ENCODE measurements around the gene ZNF740. TPM values are rescaled to one million over a fixed set of nuclear protein-coding genes. Genes with fewer than 3 reads are reported as not detected.

Gene ZNF740
- total RNA-seq, 2 donors from 2014 or later = 44.2 to 49.5 TPM

GRCh38 chr12:53214687-53215455 lies 34.3 kb downstream of the ZNF740 start:
- H3K4me3 Mint-ChIP-seq = no peak overlapping the region
- DNase-seq (no peak), ATAC-seq (replicated peaks in 1 of 2) (no peak)
- peaks cover 76% of the 10 kb centered on the region for H3K4me1 Mint-ChIP-seq (ENCODE audit: low read depth)
- no peak overlapping the region for H3K27ac Mint-ChIP-seq
- H3K27me3 Mint-ChIP-seq (ENCODE audit: low read depth) = no peaks in the 10 kb centered on the region
- H3K9me3 Mint-ChIP-seq = no peaks in the 10 kb centered on the region
- H3K36me3 Mint-ChIP-seq (ENCODE audit: insufficient read depth in 2 of 2) = peaks cover 9 to 14% of the 10 kb centered on the region in 2 donors

GRCh38 chr12:53215497-53215896 lies 35.0 kb downstream of the ZNF740 start:
- no peaks in the 10 kb centered on the region for H3K27me3 Mint-ChIP-seq (ENCODE audit: low read depth)
- H3K4me3 Mint-ChIP-seq = no peak overlapping the region
- peaks cover 76% of the 10 kb centered on the region for H3K4me1 Mint-ChIP-seq (ENCODE audit: low read depth)
- H3K27ac Mint-ChIP-seq = no peak overlapping the region
- ATAC-seq (replicated peaks in 1 of 2) (no peak), DNase-seq (no peak)
- H3K36me3 Mint-ChIP-seq (ENCODE audit: insufficient read depth in 2 of 2) = peaks cover 9 to 14% of the 10 kb centered on the region in 2 donors
- H3K9me3 Mint-ChIP-seq = no peaks in the 10 kb centered on the region

- H3K9me3 Mint-ChIP-seq = no peaks in the 10 kb centered on the region
- peak overlapping the region; percentile 91 to 94 for H3K4me3 Mint-ChIP-seq
- ATAC-seq (replicated peaks in 1 of 2) (peak in 1 of 2 donors; percentile 8), DNase-seq (peak; percentile 70 to 75)
- peaks cover 76% of the 10 kb centered on the region for H3K4me1 Mint-ChIP-seq (ENCODE audit: low read depth)
- H3K36me3 Mint-ChIP-seq (ENCODE audit: insufficient read depth in 2 of 2) = peaks cover 6 to 14% of the 10 kb centered on the region in 2 donors
- peak overlapping the region; percentile 94 for H3K27ac Mint-ChIP-seq
- H3K27me3 Mint-ChIP-seq (ENCODE audit: low read depth) = no peaks in the 10 kb centered on the region
Observed at GRCh38 chr12:53217051-53217930, 36.8 kb downstream of the ZNF740 start.

GRCh38 chr12:53217931-53218307 lies 37.4 kb downstream of the ZNF740 start:
- H3K27me3 Mint-ChIP-seq (ENCODE audit: low read depth) = no peaks in the 10 kb centered on the region
- DNase-seq (peak in 1 of 2 donors; percentile 35), ATAC-seq (replicated peaks in 1 of 2) (no peak)
- peaks cover 77% of the 10 kb centered on the region for H3K4me1 Mint-ChIP-seq (ENCODE audit: low read depth)
- no peaks in the 10 kb centered on the region for H3K9me3 Mint-ChIP-seq
- peak overlapping the region; percentile 94 for H3K27ac Mint-ChIP-seq
- H3K4me3 Mint-ChIP-seq = peak overlapping the region; percentile 91 to 94
- H3K36me3 Mint-ChIP-seq (ENCODE audit: insufficient read depth in 2 of 2) = peaks cover 6 to 14% of the 10 kb centered on the region in 2 donors

GRCh38 chr12:53218551-53219291 lies 38.2 kb downstream of the ZNF740 start:
- Mint-ChIP-seq H3K27me3 (ENCODE audit: low read depth) (no peaks in the 10 kb centered on the region), H3K36me3 (ENCODE audit: insufficient read depth in 2 of 2) (peaks cover 6 to 12% of the 10 kb centered on the region in 2 donors), H3K4me3 (peak overlapping the region; percentile 94 to 99), H3K27ac (peak overlapping the region; percentile 94), H3K4me1 (ENCODE audit: low read depth) (peaks cover 77% of the 10 kb centered on the region), H3K9me3 (no peaks in the 10 kb centered on the region)
- ATAC-seq (replicated peaks in 1 of 2) (no peak), DNase-seq (no peak)

GRCh38 chr12:53219292-53219955 lies 38.9 kb downstream of the ZNF740 start:
- DNase-seq (peak; percentile 62 to 75), ATAC-seq (replicated peaks in 1 of 2) (peak; percentile 18 to 43)
- Mint-ChIP-seq H3K36me3 (ENCODE audit: insufficient read depth in 2 of 2) (peaks cover 6 to 9% of the 10 kb centered on the region in 2 donors), H3K9me3 (no peaks in the 10 kb centered on the region), H3K4me1 (ENCODE audit: low read depth) (peaks cover 77% of the 10 kb centered on the region), H3K27ac (peak overlapping the region; percentile 72), H3K27me3 (ENCODE audit: low read depth) (no peaks in the 10 kb centered on the region), H3K4me3 (peak overlapping the region; percentile 94 to 99)

GRCh38 chr12:53219956-53220693 lies 39.6 kb downstream of the ZNF740 start:
- Mint-ChIP-seq H3K4me1 (ENCODE audit: low read depth) (peaks cover 78% of the 10 kb centered on the region), H3K9me3 (no peaks in the 10 kb centered on the region), H3K27me3 (ENCODE audit: low read depth) (no peaks in the 10 kb centered on the region), H3K4me3 (peak overlapping the region; percentile 94 to 99), H3K27ac (peak overlapping the region; percentile 72), H3K36me3 (ENCODE audit: insufficient read depth in 2 of 2) (peaks cover 6 to 8% of the 10 kb centered on the region in 2 donors)
- ATAC-seq (replicated peaks in 1 of 2) (peak; percentile 57 to 64), DNase-seq (peak; percentile 83 to 90)

GRCh38 chr12:53220694-53221202 lies 40.2 kb downstream of the ZNF740 start:
- peak; percentile 69 to 70 for ATAC-seq (replicated peaks in 1 of 2)
- Mint-ChIP-seq H3K27ac (peak overlapping the region; percentile 40), H3K36me3 (ENCODE audit: insufficient read depth in 2 of 2) (peaks cover 6 to 8% of the 10 kb centered on the region in 2 donors), H3K27me3 (ENCODE audit: low read depth) (no peaks in the 10 kb centered on the region), H3K4me3 (peak overlapping the region; percentile 94 to 99), H3K9me3 (no peaks in the 10 kb centered on the region), H3K4me1 (ENCODE audit: low read depth) (peaks cover 78% of the 10 kb centered on the region)
- DNase-seq = peak; percentile 86 to 87

GRCh38 chr12:53221203-53222080 lies 40.9 kb downstream of the ZNF740 start:
- H3K9me3 Mint-ChIP-seq = no peaks in the 10 kb centered on the region
- H3K27ac Mint-ChIP-seq = peak overlapping the region; percentile 40
- H3K27me3 Mint-ChIP-seq (ENCODE audit: low read depth) = no peaks in the 10 kb centered on the region
- peaks cover 71% of the 10 kb centered on the region for H3K4me1 Mint-ChIP-seq (ENCODE audit: low read depth)
- peak overlapping the region; percentile 94 to 99 for H3K4me3 Mint-ChIP-seq
- ATAC-seq (replicated peaks in 1 of 2) = peak; percentile 20 to 31
- peak; percentile 63 to 72 for DNase-seq
- H3K36me3 Mint-ChIP-seq (ENCODE audit: insufficient read depth in 2 of 2) = peaks cover 6 to 8% of the 10 kb centered on the region in 2 donors

GRCh38 chr12:53222170-53222721 lies 41.7 kb downstream of the ZNF740 start:
- no peaks in the 10 kb centered on the region for H3K27me3 Mint-ChIP-seq (ENCODE audit: low read depth)
- ATAC-seq (replicated peaks in 1 of 2) = no peak

More at GRCh38 chr12:53222170-53222721, 41.7 kb downstream of the ZNF740 start:
- H3K36me3 Mint-ChIP-seq (ENCODE audit: insufficient read depth in 2 of 2) = peaks cover 6 to 8% of the 10 kb centered on the region in 2 donors
- DNase-seq = no peak
- no peaks in the 10 kb centered on the region for H3K9me3 Mint-ChIP-seq
- peak overlapping the region; percentile 66 to 87 for H3K4me3 Mint-ChIP-seq
- peaks cover 69% of the 10 kb centered on the region for H3K4me1 Mint-ChIP-seq (ENCODE audit: low read depth)
- peak overlapping the region; percentile 80 for H3K27ac Mint-ChIP-seq

Data from activated T-cell treated with anti-CD3 and anti-CD28 coated beads, Interleukin-2, amount 50 U/mL, for 72 hours (primary cell).